HG02610 (cell line): ENCODE results near the gene TPH2.

ENCODE experiments used
- ATAC-seq: cut with Tn5 transposase; IDR thresholded peaks from one replicate; pipeline ENCODE4 v1.9.1; 2021; ENCODE audit warnings: mild to moderate bottlenecking, moderate library complexity; ENCODE audit not compliant: unreplicated experiment

TPH2 gene

DNA sequence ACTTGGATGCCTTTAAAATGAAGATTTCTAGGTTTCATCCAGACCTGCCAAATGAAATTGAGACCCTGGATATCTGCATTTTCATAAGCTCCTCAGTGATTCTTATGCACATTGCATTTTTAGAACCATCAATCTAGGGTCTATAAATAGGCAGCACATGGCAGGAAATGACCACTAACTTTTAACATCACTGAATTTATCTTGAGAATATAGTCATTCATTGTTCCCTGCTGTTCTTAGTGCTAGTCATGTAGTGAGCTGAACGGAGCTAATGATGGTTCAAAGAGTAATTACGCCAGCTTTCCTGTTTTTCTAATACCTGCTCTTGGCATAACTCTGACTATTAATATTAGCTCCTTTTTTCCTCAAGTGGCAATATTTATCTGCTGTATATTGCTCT, 91.6 kb downstream of the TPH2 start:
- no peak for ATAC-seq

DNA sequence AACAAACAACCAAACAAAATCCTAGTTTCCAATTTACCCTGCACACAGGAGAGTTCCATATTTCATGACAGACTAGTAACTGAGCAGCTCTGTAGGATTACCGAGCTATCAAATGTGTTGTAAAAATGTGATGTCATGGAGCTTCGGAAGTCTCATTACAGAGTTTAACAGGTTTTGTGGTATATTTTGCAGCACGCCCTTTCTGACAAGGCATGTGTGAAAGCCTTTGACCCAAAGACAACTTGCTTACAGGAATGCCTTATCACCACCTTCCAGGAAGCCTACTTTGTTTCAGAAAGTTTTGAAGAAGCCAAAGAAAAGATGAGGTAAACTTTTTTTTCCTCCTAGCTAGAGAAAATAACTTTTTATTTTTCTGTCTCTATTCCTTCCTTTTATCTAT, 92.4 kb downstream of the TPH2 start:
- ATAC-seq, result no peak

DNA sequence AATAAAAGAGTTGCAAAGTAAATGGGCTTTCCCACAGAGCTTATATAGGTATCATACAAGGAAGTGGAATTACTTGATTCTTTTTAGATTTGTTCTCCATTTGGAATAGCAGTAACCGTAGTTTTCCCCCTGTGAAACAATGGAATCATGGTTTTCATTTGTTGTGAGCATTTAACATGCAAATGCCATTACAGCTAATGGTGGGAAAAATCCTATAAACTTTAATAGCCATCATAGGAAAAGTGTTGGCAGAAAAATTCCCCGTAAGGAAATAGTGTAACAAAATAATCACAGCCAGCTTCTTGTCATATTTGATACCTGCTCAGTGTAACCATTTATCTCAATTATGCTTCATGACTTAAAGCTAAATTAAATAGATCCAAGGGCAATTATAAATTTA, 95.3 kb downstream of the TPH2 start:
- no peak for ATAC-seq

DNA sequence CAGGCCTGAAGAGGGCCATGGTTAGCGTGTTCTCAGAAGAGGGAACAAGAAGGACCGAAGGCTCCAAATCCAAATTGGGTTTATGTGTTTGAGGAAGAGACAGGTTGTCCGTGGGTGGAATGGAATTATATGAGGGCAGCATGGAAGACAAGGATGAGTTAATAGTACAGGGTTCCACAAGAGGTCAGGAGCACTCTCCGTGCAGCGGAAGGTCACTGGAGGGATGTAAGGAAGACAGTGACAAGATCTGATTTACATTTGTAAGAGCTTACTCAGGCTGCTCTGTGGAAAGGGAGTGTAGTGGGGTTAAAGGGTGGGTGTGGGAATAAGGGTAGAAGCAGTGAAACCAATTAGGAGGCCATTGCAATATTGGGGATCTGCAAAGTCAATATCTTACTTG, 97.0 kb downstream of the TPH2 start:
- no peak for ATAC-seq

DNA sequence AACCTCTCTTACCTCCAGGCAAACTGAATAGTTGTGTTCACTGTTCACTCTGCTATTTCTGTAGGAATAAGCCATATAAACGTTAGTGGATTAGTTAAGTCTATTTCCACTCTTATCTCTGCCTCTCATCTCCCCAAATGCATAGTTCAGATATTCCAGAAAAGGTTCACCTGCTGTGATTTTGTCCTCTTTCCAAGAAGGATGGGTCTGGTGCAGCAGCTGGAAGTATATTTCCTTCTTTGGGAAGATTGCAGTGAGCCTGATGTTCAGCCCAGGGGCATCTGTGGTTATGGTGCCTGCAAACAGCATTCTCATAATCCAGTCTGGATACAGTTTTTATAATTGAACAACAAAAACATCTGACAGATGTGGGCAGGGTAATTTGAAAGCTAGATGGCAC, 97.7 kb downstream of the TPH2 start:
- no peak for ATAC-seq

DNA sequence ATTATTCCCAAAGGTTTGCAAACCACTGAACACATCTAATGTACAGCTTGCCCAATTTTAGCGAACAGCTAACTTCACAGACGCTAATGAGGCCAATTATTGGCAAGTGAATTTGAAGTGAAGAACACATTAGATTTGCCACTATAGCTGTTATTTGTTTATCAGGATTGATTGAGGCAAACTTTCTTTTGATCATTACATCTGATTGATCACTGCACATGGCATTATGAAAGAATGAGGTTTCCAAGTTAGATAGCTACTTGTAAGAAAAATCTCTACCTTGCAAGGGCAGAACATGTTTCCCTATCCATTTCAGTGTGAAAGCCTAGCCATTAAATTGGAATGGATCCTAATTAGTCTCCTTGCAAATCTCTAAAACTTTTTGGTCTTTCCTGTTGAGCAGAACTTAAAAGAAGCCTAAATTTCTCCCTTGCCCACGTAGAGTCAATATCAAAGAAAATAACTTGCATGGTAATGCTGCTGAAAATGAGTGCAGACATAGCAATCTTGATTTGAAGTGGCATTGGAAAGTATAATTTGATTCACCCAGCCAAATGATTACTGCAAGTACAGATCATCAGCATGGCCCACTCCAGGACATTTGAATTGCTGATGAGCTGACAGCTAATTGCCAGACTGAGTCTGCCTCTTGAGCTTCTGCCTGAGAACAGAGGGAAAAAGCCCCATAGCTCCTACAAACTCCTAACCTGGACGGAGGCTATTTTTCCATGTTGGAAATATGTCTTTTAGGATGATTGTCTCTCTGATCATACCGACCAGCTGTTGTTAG, 98.6 kb downstream of the TPH2 start:
- no peak for ATAC-seq

DNA sequence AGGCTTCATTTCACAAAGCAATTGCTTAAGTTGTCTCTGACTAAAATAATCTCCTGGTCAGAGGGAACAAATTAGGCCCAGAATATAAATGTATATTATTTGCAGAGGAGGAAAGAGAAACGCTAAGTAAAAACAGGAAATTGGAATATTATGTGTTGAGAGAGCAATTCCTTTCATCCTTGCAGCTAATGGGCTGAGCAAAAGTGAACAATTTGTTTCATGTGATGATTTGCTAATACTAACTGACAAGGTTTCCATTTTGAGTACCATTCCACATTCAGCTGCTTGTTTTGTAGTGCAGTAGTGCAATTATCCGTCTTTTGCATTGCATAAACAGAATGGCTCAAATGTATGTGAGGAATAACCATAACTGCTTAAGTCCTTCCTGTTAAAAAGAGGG, 103.2 kb downstream of the TPH2 start:
- no peak for ATAC-seq

DNA sequence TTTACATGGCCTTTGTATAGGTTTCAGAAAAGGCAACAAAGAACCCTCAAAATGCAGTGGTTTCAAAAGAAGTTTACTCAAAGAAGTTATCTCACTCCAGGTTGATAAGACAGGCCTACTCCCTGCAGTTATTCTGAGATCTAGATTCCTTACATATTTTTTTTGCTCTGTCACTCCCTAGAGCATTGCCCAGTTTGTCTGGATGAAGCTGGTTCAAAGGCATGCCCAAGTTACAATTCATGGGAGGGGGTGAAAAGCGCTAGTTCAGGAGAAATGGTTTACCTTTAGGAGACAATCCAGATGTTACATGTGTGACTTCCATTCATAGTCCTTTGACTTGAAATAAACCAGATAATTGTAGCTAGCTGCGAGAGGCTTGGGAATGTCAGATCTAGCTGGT, 115.0 kb downstream of the TPH2 start:
- ATAC-seq, result no peak

DNA sequence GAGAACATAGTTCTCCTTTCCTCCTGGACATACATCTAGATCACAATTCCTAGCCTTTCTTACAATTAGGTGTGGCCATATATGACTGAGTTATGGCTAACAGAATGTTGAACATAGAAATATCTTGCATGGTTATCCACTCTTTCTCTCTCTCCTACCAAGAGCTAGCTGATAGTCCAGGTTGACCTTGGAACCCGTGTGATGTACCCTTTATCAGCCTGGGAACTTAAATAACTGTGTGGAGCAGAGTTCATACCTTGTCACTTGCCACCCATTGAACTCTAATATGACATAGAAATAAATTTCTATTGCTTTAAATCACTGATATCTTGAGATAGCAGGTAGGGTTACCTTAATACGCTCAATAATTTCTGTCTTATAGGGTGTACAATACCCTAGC, 115.9 kb downstream of the TPH2 start:
- no peak for ATAC-seq

DNA sequence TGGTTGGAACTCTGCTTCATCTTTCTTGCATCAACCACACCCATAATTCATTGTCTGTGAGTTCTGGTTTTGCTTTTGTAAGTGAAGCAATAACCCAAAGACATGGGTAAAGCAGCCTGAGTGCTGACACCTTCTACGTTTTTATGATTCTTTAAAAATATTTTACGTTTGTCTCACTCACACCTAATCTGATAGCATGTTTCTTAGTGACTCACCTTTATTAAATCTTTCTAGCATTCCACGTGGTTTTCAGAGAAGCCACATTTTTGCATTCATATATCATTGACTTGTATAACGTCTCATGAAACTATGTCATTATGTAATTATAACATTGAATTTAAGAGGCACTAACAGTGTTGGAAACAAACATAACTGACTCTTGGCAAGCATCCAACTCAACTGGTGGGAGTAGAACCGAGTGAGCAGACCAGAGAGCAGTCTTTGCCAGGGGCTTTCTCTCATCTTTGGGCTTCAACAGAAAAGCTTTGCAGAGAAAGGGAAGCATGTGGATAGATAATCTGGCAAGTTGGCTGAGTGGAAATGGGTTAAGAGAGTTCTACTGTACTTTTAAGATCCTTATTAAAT, 118.8 kb downstream of the TPH2 start:
- ATAC-seq, result no peak

DNA sequence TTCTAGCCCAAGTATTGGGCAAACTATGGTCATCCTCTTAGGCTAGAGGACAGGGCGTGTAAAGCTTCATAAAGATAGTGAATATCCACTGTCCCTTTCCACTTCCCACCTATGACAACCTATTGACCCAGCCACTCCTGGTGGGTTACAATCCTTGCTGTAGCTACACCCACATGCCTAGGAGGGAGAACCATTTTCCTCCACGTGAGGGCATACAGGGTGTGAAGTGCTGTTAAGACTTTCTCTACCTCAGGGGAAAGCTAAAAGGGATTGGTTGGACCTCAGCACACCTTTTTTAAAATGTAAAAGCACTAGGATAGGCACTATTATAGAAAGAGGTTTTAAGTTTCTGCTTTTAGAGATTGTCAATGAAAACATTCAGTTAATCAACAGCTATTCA, 124.4 kb downstream of the TPH2 start:
- ATAC-seq, result no peak

DNA sequence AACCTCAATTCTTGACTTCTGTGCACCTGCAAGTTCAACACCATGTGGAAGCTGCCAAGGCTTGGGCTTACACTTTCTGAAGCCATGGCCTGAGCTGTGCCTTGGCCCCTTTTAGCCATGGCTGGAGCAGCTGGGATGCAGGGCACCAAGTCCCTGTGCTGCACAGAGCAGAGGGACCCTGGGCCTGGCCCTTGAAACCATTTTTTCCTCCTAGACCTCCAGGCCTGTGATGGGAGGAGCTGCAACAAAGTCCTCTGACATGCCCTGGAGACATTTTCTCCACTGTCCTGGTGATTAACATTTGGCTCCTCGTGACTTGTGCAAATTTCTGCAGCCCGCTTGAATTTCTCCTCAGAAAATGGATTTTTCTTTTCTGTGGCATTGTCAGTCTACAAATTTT, 132.4 kb downstream of the TPH2 start:
- no peak for ATAC-seq

DNA sequence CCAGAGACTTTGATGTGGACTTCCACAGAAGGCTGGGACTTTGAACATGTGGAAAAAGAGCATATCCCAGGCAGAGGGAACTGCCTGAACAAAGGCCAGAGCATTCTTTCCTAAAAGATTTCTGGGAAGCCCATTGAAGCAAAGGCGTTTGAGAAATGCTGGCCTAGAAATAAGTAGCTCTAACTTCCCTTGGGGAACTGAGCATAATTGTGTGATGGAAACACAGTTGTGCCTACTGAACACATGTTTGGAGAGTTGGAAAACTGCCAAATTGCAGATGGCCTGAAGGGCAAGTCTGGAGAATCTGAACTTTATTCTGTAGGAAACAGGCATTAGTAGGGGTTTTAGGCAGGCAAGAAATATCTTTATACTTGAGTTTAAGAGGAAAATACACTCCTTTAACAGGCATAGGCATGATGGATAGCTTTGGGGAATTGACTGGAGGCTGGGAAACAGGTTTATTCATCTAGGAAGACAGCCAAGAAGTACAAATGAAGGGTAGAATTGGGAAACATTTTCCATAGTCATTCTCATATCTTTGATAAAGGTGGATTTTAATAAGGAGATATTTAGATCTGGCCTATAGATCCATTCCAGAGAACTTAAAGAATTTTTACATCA, 134.1 kb downstream of the TPH2 start:
- no peak for ATAC-seq

DNA sequence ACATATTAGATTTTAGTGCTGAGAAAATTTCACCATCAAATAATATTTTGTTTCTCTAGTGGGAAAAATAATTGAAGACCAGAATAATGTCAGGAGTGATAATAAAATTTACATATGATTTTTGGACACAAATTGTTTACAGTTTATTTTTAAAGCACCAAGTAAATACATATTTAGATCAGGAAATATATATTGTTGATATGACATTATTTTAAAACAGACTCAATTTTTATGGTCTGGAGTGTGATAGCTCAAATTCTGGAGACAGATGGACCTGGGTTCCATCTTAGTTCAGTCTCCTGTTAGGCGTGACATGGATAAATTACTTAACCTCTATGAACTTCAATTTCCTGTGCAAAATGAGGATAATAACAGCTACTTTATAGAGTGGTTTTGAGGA, 135.4 kb downstream of the TPH2 start:
- no peak for ATAC-seq

DNA sequence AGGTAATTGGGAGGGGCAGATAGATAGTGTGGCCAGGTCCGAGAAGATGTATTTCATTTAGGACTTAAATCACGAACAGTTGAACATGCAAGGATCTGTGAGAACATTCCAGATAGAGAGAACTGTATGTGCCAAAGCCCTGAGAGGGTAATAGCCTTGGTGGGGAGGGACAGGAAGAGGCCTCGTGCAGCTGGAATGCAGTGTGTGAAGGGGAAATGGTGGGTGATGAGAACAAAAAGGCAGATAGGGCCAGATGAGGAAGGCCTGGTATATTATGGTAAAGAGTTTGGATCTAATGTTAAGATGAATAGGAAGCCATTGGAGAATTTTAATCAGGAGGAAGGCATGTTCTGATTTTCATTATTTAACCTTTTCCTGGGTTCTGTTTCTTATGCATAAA, 136.3 kb downstream of the TPH2 start:
- no peak for ATAC-seq

DNA sequence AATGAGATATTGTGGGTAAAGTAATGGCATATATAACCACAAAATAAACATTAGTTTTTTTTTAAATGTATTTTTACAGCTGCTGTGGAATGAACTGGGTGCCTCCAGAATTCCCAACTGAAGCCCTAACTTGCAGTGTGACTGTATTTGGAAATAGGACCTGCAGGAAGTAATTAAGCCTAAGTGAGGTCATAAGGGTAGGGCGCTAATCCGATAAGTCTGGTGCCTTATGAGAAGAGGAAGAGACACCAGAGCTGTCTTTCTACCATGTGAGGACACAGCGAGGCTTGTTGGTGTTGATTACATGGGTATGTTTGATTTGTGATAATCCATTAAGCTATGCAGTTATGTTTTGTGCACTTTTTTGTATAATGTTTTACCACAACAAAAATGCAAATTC, 136.8 kb downstream of the TPH2 start:
- no peak for ATAC-seq

DNA sequence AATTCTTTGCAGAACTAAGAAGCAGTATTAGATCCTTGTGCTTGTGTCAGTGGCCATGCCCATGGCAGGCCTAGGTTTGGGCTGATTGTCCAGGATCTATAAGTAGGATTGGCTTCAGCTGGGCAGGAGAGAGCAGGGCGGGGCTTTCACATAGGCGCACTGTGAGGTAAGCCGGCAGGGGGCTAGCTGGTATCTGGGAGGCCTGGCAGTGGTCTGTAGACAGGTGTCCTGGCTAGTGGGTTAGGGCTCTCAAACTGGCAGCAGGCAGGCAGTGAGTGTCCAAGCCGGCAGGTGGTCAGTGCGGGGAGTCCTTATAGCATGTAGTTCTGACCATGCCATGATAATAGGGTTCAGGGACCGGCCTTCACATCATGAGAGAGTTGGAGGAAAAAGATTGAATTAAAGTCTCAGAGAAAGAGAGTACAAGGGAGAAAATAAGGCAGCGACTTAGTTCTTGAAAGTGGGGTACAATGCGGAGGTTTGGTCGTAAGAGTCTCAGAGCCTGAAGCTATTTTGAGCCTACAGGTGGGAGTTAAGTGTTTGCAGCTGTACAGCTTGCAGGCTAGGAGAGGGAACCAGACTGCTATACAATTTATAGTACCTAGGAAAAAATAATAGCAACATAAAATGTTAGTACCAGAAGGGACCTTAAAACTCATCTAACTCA, 137.4 kb downstream of the TPH2 start:
- ATAC-seq, result no peak

DNA sequence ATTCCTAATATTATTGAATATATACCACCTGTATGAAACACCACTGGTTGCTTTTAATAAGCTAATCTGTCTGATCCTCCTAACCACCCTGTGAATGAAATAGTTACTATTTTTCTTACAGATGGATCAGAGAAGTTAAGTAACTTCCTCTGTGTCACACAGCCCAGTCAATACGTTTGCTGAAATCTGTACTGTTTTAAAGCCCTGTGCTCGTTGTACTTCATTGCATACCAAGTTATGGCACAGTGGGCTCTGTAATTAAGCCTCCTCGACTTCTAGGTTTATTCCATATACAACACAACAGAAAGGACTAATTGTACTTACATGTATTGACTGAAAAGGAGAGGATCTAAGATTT, 137.9 kb downstream of the TPH2 start:
- ATAC-seq, result no peak

DNA sequence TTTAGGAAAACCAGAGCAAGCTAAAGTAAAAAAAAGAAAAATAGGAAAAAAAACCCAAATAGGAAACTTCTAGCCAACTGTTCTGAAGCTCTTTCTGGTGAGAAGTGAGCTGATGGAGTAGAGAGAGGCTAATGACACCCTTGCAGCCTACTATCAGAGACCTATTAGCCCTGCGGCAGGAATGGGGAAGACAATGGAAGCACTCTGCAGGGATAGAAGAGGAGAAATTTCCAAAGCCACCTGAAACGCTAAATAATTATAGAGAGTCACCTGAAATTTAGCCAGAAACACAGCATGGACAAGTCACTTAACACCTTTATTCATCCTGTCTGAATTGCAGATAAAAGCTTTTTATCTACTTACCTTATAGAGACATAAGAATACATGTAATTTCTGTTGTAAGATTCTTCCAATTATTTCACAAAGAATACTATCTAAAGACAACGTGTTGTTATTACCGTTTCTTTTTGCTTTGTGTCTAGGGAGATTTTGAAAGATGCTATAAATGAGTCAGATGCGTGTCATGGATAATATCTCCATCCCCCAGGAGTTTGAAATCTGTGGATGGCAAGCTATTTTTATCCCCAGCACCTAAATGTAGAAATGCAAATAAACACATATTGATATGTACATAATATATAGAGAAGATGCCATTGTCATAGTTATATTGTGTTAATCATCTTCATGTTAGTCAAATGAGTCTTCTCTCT, 138.6 kb downstream of the TPH2 start:
- no peak for ATAC-seq

DNA sequence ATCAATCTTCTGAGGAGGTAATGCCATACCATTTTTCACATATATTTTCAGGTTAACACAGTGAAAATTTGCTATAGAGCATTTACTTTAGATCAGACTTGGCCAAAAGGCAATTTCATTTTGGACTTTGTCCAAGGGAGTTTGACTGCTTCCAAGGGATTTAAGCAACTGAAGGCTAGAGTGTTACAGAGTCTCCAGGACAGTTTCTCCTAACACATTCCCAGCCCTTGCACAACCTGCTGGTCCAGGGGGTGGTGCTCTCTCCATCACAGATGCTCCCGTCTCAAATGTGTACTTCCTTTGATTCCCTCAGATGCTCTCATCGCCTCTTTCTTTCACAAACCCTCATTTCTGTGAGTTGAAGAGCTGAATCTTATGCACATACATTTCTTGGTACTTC, 143.1 kb downstream of the TPH2 start:
- no peak for ATAC-seq
